GM12891 (cell line): Measurements from ENCODE around the gene NRIP1.

ENCODE experiments used
- PAX5 ChIP-seq: IDR thresholded peaks from 2 replicates; pipeline ENCODE4 v1.6.1; 2011; ENCODE audit warnings: low read length, moderate library complexity, mild to moderate bottlenecking; ENCODE audit not compliant: insufficient read depth, severe bottlenecking
- POLR2A ChIP-seq: IDR thresholded peaks from 2 replicates; pipeline ENCODE4 v1.6.1; 2011; ENCODE audit warnings: low read depth, low read length, control low read depth

DNA sequence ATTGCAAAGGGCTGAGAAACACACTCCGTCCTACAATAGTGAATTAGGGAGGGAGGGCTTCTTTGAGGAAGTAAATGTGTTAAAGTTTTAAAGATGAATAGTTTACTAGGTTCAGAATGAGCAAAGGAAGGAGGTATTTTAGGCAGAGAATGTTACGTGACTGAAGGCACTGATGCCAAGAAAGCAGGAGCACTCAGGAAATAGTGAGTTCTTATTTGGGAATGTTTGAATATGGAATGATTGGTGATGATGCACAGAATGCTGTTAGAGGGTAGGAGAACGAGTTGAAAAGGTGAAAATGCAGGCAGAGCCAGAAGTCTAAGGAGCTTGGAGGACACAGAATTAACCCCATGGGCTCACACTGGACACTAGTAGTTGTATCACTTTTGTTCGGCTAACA, 108.0 kb downstream of the NRIP1 start:
- no peak for TF ChIP-seq POLR2A
- no peak for TF ChIP-seq PAX5
